ENCODE data around the gene DMAC2L.
"Not testable (repeated sequence)": the region's sequence is repeated elsewhere in the genome, so short reads cannot be mapped to it uniquely, and the experiment has no call there.

DMAC2L gene

DNA sequence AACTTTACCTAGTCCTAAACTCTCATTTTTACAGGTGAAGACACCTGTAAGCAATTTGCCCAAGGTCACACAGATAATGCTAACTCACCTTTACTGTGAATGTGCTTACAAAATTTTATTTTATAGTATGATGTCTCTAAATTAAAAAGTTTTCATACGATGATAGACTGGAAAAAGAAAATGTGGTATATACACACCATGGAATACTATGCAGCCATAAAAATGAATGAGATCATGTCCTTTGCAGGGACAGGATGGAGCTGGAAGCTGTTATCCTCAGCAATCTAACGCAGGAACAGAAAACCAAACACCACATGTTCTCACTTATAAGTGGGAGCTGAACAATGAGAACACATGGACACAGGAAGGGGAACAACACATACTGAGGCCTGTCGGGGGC is 44.2 kb downstream of the DMAC2L start:
- DNase-seq (ENCODE audit: low spot score) = not testable (repeated sequence)

- peak; percentile 9 for DNase-seq (ENCODE audit: low spot score)
Observed at GRCh38 chr14:50357124-50357523, 45.0 kb downstream of the DMAC2L start.

- no peak for DNase-seq (ENCODE audit: low spot score)
Observed at GRCh38 chr14:50357753-50358395, 45.8 kb downstream of the DMAC2L start.

GRCh38 chr14:50359631-50360030 is 47.5 kb downstream of the DMAC2L start:
- DNase-seq (ENCODE audit: low spot score) = no peak

GRCh38 chr14:50360093-50360492 is 48.0 kb downstream of the DMAC2L start:
- DNase-seq (ENCODE audit: low spot score) = no peak

GRCh38 chr14:50360851-50361250 is 48.7 kb downstream of the DMAC2L start:
- DNase-seq (ENCODE audit: low spot score) = no peak

GRCh38 chr14:50361473-50362403 is 49.6 kb downstream of the DMAC2L start:
- DNase-seq (ENCODE audit: low spot score) = not testable (repeated sequence)

DNA sequence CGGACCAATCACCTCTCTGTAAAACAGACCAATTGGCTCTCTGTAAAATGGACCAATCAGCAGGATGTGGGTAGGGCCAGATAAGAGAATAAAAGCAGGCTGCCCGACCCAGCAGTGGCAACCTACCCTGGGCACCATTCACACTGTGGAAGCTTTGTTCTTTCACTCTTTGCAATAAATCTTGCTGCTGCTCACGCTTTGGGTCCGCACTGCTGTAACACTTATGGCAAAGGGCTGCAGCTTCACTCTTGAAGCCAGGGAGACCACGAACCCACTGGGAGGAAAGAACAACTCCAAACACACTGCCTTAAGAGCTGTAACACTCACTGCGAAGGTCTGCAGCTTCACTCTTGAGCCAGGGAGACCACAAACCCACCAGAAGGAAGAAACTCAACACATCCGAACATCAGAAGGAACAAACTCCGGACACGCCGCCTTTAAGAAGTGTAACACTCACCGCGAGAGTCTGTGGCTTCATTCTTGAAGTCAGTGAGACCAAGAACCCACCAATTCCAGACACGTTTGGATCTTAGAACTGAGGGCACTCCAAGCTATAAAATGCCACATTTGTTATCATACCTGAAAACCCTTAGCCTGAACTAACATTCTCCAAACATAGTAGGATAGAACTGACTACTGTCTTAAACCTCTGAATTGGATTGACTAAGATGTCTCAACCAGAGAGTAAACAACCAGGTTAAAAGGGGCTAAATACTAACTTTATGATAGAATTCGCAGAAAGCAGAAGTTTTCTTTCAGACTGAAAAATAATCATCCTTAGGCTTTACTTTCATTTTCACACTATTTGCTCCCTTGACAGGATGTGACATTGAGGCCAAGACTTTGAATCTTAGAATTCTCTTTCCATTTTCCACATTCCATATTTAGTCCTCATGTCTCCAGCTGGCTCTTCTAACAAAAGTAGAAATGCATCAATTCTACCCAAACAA is 50.9 kb downstream of the DMAC2L start:
- no peak for DNase-seq (ENCODE audit: low spot score)

DNA sequence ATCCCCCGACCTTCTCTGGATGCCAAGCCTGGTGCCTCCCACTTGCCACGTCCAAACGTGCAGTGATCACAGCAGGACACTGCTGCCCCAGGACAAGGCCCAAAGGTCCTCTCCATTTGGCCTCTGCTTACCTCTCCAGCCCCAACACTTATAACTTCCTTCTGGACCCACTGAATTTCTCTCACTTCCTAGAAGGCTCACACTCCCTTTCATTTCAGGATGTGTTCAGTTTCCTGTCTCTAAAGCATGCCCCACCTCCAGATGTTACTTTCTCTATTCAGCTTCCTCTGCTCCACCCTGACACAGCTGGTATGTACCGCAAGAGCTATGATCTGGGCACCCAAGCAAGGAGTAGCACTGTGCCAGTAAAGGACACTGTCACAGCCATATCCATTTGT is 51.6 kb downstream of the DMAC2L start:
- DNase-seq (ENCODE audit: low spot score) = no peak

GRCh38 chr14:50364792-50365191 is 52.7 kb downstream of the DMAC2L start:
- DNase-seq (ENCODE audit: low spot score) = peak; percentile 65

DNA sequence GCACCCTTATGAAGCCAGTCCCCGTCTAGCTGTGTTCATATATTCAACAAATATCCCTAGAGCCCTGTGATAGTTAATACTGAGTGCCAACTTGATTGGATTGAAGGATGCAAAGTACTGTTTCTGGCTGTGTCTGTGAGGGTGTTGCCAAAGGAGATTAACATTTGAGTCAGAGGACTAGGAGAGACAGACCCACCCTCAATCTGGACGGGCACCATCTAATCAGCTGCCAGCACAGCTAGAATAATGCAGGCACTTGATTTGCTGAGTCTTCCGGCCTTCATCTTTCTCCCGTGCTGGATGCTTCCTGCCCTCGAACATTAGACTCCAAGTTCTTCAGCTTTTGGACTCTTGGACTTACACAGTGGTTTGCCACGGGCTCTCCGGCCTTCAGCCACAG is 53.4 kb downstream of the DMAC2L start:
- DNase-seq (ENCODE audit: low spot score) = not testable (repeated sequence)

- DNase-seq (ENCODE audit: low spot score) = no peak
Observed at GRCh38 chr14:50366115-50366514, 54.0 kb downstream of the DMAC2L start.

DNA sequence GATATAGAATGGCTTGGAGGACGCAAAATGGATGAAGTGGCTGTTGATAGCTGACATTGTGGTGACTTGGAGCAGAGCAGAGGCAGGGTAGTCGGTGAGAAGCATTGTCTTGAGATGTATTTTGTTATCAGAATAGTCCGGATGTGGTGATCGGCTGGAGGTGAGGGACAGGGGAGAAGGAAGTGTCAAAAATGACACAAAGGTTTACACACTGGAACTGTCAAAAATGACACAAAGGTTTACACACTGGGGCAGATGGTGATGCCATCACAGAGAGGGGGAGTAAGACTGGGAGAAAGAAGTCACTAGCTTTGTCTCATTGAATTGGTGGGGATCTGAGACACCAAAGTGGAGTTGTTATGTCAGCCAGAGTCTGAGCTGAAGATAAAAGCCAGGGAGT is 54.5 kb downstream of the DMAC2L start:
- no peak for DNase-seq (ENCODE audit: low spot score)

DNA sequence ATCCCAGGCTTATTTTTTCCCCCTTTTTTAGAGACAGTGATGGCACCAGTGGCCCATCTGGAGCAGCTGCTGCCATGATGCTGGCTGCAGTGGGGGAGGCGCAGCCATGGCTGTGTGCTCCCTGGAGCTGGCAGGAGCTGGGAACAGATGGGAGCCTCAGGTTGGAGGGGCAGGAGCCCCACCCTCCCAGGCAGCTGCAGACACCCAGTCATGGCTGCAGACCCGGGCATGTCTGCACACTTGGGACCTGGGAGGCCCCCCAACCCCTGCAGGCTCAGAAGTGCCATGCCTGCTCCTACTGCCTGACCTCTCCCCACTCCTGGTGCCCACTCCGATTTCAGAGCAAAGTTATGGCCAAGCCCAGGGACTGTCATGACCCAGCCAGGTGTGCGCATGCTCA is 59.4 kb downstream of the DMAC2L start:
- no peak for DNase-seq (ENCODE audit: low spot score)

GRCh38 chr14:50373959-50374358 is 61.8 kb downstream of the DMAC2L start:
- no peak for DNase-seq (ENCODE audit: low spot score)

GRCh38 chr14:50375760-50376159 is 63.6 kb downstream of the DMAC2L start:
- DNase-seq (ENCODE audit: low spot score) = no peak
